HG02798 (cell line): ENCODE measurements around the gene SYT12.

Experiments used
- ATAC-seq: cut with Tn5 transposase; IDR thresholded peaks from one replicate; pipeline ENCODE4 v1.9.1; 2021; ENCODE audit warnings: mild to moderate bottlenecking; ENCODE audit not compliant: unreplicated experiment, poor library complexity

The SYT12 gene

DNA sequence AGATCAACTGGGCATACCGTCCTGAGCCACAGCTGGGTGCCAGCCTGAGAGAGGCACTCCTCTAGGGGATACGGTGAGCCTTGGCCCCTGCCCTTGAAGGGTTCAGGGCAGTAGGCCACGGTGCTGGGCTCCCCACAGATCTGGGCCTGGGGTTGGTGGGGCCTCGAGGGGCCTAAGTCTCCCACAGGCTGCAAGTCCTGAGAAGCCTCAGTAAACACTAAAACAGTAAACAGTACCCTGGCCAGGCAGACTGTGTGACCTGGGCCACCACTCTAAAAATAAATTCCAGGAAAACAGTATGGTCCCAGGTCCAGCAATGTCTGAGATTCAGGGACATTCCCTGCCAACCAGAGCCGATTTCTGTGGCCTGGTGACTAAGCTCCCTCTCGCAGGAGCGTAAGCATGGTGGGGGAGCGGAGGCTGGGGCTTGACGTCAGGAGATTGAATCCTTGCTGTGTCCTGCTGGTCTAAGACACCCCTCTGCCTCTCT is 31.5 kb downstream of the SYT12 start:
- no peak for ATAC-seq

GRCh38 chr11:67054836-67055523 is 32.0 kb downstream of the SYT12 start:
- no peak for ATAC-seq

DNA sequence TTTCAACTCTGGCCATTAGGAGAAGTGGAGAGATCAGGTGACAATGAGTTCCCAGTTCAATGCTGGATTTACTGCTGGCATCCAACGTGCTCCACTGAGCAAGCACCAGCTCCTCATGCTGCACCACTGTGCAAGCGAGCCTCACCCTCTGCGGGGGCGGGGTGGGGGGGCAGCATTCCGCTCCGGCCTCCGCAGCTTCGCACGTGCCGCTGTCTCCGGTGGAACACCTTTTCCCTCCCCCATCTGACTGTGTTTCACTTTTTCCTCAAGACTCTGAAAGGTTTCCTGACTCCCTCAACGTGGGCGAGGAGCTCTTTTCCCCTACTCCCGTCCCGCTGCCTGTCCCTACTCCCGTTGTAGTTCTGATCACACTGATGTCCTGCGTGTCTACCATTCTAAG is 32.9 kb downstream of the SYT12 start:
- ATAC-seq = no peak

- ATAC-seq = no peak
Measured at GRCh38 chr11:67056267-67057204, 33.6 kb downstream of the SYT12 start, which contains the start of gene RHOD. Gene RHOD, plus strand, starts transcription at chr11:67056847. Its CDS starts 56 bp downstream, at chr11:67056903.

GRCh38 chr11:67057205-67057672 is 34.3 kb downstream of the SYT12 start:
- ATAC-seq = no peak

- no peak for ATAC-seq
Measured at GRCh38 chr11:67058506-67058905, 35.6 kb downstream of the SYT12 start.

- no peak for ATAC-seq
Measured at GRCh38 chr11:67059671-67060070, 36.7 kb downstream of the SYT12 start.

GRCh38 chr11:67060111-67060522 is 37.2 kb downstream of the SYT12 start:
- no peak for ATAC-seq

- ATAC-seq = no peak
Measured at GRCh38 chr11:67062526-67063373, 39.8 kb downstream of the SYT12 start.

- ATAC-seq = no peak
Measured at GRCh38 chr11:67066333-67066709, 43.4 kb downstream of the SYT12 start.

DNA sequence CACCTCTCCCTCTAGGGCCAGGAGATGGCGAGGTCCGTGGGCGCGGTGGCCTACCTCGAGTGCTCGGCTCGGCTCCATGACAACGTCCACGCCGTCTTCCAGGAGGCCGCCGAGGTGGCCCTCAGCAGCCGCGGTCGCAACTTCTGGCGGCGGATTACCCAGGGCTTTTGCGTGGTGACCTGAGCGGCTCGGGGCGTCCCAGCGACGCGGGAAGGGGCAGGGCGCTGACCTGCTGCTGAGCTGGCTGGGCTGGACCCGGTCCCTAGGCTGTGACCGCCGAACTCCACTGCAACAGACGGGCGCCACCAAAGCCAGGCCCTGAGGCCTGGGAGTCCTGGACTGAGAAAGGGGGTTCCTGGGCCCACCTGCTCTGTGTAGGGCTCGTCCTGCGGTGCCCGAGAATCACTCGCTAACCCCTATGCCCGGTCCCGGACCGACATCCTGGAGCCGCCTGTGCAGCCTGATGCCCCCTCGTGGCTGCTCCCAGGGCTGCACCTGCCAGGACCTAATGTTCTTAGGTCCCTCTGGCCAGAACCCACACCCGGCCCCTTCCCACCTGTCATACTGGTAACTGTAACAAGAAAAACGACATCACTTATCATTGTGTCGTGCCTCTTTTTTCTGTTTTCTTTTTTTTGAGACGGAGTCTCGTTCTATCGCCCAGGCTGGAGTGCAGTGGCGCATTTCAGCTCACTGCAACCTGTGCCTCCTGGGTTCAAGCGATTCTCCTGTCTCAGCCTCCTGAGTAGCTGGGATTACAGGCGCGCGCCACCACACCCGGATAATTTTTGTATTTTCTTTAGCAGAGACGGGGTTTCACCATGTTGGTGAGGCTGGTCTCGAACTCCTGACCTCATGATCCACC is 48.7 kb downstream of the SYT12 start:
- no peak for ATAC-seq

DNA sequence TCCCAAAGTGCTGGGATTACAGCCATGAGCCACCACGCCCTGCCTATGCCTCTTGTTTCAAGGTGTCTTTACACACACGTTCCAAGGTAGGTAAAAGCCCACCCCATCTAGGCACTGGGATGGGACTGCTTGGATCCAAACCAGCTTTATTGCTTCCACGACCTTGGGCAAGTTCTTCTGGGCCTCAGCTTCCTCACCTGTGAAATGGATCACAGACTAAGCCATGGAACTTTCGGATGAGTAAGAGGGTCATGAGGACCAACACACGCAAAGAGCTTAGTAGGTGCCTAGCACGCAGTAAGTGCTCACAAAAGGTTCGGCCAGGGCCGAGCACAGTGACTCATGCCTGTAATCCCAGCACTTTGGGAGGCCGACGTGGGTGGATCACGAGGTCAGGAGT is 49.4 kb downstream of the SYT12 start:
- no peak for ATAC-seq

GRCh38 chr11:67073908-67074307 is 51.0 kb downstream of the SYT12 start:
- no peak for ATAC-seq

GRCh38 chr11:67076202-67076601 is 53.3 kb downstream of the SYT12 start:
- ATAC-seq = no peak

DNA sequence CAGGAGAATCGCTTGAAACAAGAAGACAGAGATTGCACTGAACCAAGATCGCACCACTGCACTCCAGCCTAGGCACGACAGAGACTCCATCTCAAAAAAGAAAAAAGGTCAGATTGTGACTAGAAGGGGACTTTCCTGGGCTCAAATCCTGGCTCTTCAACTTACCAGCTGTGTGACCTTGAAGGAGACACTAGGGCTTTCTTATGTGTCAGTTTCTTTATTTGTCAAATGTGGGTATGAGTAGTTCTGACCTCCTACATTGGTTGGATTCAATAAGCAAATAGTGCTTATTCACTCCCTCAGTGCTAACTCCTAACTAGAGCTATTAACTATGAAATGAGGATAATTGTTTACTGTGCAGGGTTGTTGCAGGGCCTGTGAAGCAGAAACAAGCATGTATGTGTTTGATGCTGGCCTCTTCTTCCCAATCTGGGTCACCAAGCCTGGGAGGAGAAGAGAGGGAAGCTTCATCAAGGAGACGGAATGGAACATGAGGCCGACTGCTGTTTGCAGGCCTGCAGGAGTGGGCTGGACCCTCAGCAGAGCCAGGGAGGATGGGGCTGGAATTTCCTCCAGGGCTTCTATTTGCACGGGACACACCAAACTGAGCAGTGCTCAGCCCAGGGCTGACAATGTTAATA is 56.3 kb downstream of the SYT12 start:
- no peak for ATAC-seq

DNA sequence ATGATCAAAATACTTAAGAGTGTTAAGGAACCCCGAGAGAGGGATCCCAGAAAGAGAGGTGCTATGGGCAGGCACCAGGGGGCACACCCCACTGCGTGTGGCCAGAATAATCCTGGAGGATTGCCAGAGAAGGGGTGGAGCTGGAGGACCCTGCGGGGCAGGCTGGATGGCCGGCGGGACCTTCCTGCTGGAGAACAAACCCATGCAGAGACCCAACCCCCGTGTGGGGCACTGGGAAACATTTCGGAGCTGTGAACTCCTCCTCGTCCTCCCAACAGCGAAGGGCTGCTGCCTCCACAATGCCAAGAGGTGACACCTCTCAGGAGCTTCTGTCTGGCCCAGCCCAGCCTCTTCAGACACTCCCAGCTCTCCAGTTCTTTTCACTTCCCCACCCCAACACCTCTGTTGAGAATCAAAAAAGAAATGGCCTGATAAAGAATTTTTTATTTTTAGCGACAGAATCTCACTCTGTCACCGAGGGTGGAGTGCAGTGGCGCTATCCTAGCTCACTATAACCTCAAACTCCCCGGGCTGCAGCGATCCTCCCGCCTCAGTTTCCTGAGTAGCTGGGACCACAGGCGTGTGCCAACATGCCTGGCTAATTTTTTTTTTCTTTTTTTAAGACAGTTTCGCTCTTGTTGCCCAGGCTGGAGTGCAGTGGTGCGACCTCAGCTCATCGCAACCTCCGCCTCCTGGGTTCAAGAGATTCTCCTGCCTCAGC is 59.3 kb downstream of the SYT12 start:
- ATAC-seq = no peak

GRCh38 chr11:67083786-67084366 is 60.9 kb downstream of the SYT12 start:
- no peak for ATAC-seq

DNA sequence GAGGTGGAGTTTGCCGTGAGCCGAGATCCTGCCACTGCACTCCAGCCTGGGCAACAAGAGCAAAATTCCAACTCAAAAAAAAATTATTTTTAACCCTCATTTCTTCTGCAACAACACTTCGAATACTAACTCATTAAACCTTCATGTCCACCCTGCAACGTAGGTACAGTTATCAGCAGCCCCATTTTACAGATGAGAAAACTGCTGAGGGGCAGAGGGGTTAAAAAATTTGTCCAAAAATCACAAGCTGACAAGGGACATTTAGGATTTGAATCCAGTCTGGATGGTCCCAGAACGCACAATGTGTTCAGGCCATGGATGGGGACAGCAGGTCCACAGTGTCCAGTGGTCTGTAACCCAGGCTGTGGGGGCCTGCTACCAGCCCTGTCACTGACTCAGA is 62.7 kb downstream of the SYT12 start:
- no peak for ATAC-seq
